Caco-2 (cell line): ENCODE measurements around the gene UBE2N. TPM values are rescaled to one million over a fixed set of nuclear protein-coding genes. Genes with fewer than 3 reads are reported as not detected.

Source experiments
- BruUV-seq: library from RNA; stranded (reverse); fragments of 400-500 nt; replicated peaks from 2 replicates; lab custom pipeline; 2021; lab: Mats Ljungman, UMichigan
- CTCF ChIA-PET: fragments of 300-600 bp; sonication (Branson Sonifier 250); formaldehyde crosslinking; loops from one replicate; lab custom pipeline; 2022; ENCODE audit warnings: antibody characterized with exemption; lab: Charles Lee
- POLR2A ChIA-PET: fragments of 300-600 bp; sonication (Branson Sonifier 250); formaldehyde crosslinking; loops from one replicate; lab custom pipeline; 2022; ENCODE audit warnings: antibody characterized with exemption; lab: Charles Lee
- DNase-seq, 2 experiments: peaks; one replicate each; pipeline versions ENCODE4 v3.0.0 to v3.0.0-alpha.2; 2020 to 2022
- H3K27me3 ChIP-seq: replicated peaks from 2 replicates; pipeline ENCODE4 v1.6.0; 2011; ENCODE audit warnings: low read length; ENCODE audit not compliant: control insufficient read depth, insufficient read depth
- H3K36me3 ChIP-seq: 2 replicates; pipeline ENCODE4 v1.5.1; 2011; ENCODE audit warnings: low read length; ENCODE audit not compliant: control insufficient read depth, insufficient read depth
- H3K4me1 ChIP-seq: fragments of 250-450 bp; sonication (Bioruptor Pico); 2 replicates; pipeline ENCODE4 v1.5.1; 2020; ENCODE audit warnings: mild to moderate bottlenecking
- H3K4me3 ChIP-seq: 2 replicates; pipeline ENCODE4 v1.5.1; 2011; ENCODE audit warnings: low read depth, mild to moderate bottlenecking, control low read depth, low read length
- H3K9me3 ChIP-seq: fragments of 250-450 bp; sonication (Bioruptor Pico); 2 replicates; pipeline ENCODE4 v1.5.1; 2020; ENCODE audit warnings: mild to moderate bottlenecking, moderate library complexity
- H3K27ac Mint-ChIP-seq: one replicate; pipeline ENCODE4 v1.8.0; 2022; ENCODE audit warnings: mixed read lengths; ENCODE audit not compliant: unreplicated experiment
- H3K27me3 Mint-ChIP-seq: one replicate; pipeline ENCODE4 v1.8.0; 2022; ENCODE audit warnings: mixed read lengths; ENCODE audit not compliant: insufficient read depth, unreplicated experiment
- H3K36me3 Mint-ChIP-seq: one replicate; pipeline ENCODE4 v1.8.0; 2022; ENCODE audit warnings: mild to moderate bottlenecking, mixed read lengths; ENCODE audit not compliant: insufficient read depth, unreplicated experiment
- H3K4me1 Mint-ChIP-seq: one replicate; pipeline ENCODE4 v1.8.0; 2022; ENCODE audit warnings: low read depth, mixed read lengths; ENCODE audit not compliant: unreplicated experiment
- H3K4me3 Mint-ChIP-seq: one replicate; pipeline ENCODE4 v1.8.0; 2022; ENCODE audit warnings: mild to moderate bottlenecking, moderate library complexity, mixed read lengths; ENCODE audit not compliant: unreplicated experiment
- H3K9me3 Mint-ChIP-seq: one replicate; pipeline ENCODE4 v1.8.0; 2022; ENCODE audit warnings: mixed read lengths; ENCODE audit not compliant: unreplicated experiment
- CTCF ChIP-seq, 2 experiments: fragments of 200-600 bp in 1 of 2; IDR thresholded peaks; 1 replicate in 1 of 2; 2 replicates in 1 of 2; pipeline versions ENCODE4 v1.5.1 to v1.8.0; 2011 to 2022; ENCODE audit warnings: antibody characterized with exemption in 1 of 2, control low read depth in 1 of 2, inconsistent platforms in 1 of 2, low read depth in 1 of 2, low read length in 1 of 2, mild to moderate bottlenecking in 1 of 2, moderate library complexity in 1 of 2; ENCODE audit not compliant: insufficient read depth in 1 of 2, severe bottlenecking in 1 of 2, unreplicated experiment in 1 of 2
- intact Hi-C: fragments of 100-400 bp; cut with micrococcal nuclease; formaldehyde crosslinking; loops from one replicate; pipeline ENCODE4 v1.10.0; 2022; ENCODE audit not compliant: unreplicated experiment
- total RNA-seq: library from RNA; stranded (reverse); gene quantifications from 2 replicates; pipeline ENCODE4 v1.2.3, GENCODE V29; 2022

Gene UBE2N
- total RNA-seq, 1 experiment from 2014 or later = 153 TPM

- Histone ChIP-seq H3K27me3 (no peaks in the 10 kb centered on the region), H3K4me1 (no peaks in the 10 kb centered on the region), H3K9me3 (no peaks in the 10 kb centered on the region), H3K36me3 (no peaks in the 10 kb centered on the region), H3K4me3 (no peak overlapping the region)
- no peak for DNase-seq
- peaks cover under 1% of the 10 kb centered on the region for H3K4me1 Mint-ChIP-seq
- BruUV-seq = no TSS peak
- no peaks in the 10 kb centered on the region for H3K36me3 Mint-ChIP-seq
- no peak overlapping the region for H3K4me3 Mint-ChIP-seq
- H3K9me3 Mint-ChIP-seq = peaks cover 4% of the 10 kb centered on the region
- CTCF ChIA-PET = no interaction called here
- intact Hi-C loops = no loop called here
- no peaks in the 10 kb centered on the region for H3K27me3 Mint-ChIP-seq
- POLR2A ChIA-PET = no interaction called here
- no peak for TF ChIP-seq CTCF (IDR thresholded peaks at IDR 0.05; ENCODE audit: insufficient read depth in 1 of 2, low read depth in 1 of 2, low read length in 1 of 2, severe bottlenecking in 1 of 2, unreplicated experiment in 1 of 2)
- H3K27ac Mint-ChIP-seq = no peak overlapping the region
Measured at GRCh38 chr12:93358058-93358457, 83.7 kb downstream of the UBE2N start.

GRCh38 chr12:93356214-93356613, 85.5 kb downstream of the UBE2N start:
- DNase-seq = no peak
- POLR2A ChIA-PET = no interaction called here
- Mint-ChIP-seq H3K4me1 (peaks cover 16% of the 10 kb centered on the region), H3K27me3 (no peaks in the 10 kb centered on the region), H3K27ac (no peak overlapping the region), H3K4me3 (no peak overlapping the region), H3K9me3 (peaks cover 19% of the 10 kb centered on the region), H3K36me3 (peaks cover 7% of the 10 kb centered on the region)
- TF ChIP-seq CTCF (IDR thresholded peaks at IDR 0.05; ENCODE audit: insufficient read depth in 1 of 2, low read depth in 1 of 2, low read length in 1 of 2, severe bottlenecking in 1 of 2, unreplicated experiment in 1 of 2) = no peak
- no peaks in the 10 kb centered on the region for H3K27me3 ChIP-seq
- H3K36me3 ChIP-seq = no peaks in the 10 kb centered on the region
- intact Hi-C loops = no loop called here
- H3K4me3 ChIP-seq = no peak overlapping the region
- no peaks in the 10 kb centered on the region for H3K9me3 ChIP-seq
- H3K4me1 ChIP-seq = no peaks in the 10 kb centered on the region
- CTCF ChIA-PET = interaction anchor here (0.6 kb wide), 1 partner anchor 167 kb away, joined by 5 read pairs; no protein-coding TSS in a partner anchor
- no TSS peak for BruUV-seq

Other genes starting within 250 kb of the UBE2N start
- gene NUDT4, start 64.0 kb downstream of the UBE2N start, total RNA-seq = 236 TPM in 2 replicates
- 77.0 and 78.2 TPM in 2 replicates for gene MRPL42, start 25.6 kb upstream of the UBE2N start, total RNA-seq
- 95.4 and 96.6 TPM in 2 replicates for gene SOCS2, start 130.7 kb upstream of the UBE2N start, total RNA-seq
- 29.2 and 30.6 TPM in 2 replicates for gene CRADD, start 235.4 kb upstream of the UBE2N start, total RNA-seq